GM12872 (cell line): ENCODE results near the gene DCTN5.

Source experiments
- CTCF ChIP-seq: IDR thresholded peaks from 3 replicates; pipeline ENCODE4 v1.5.1; 2011; ENCODE audit warnings: low read depth, mild to moderate bottlenecking, low read length, moderate library complexity; ENCODE audit not compliant: insufficient read depth

DCTN5 gene

GRCh38 chr16:23679274-23679985, 38.2 kb downstream of the DCTN5 start:
- TF ChIP-seq CTCF = no peak

- TF ChIP-seq CTCF = no peak
Observed at GRCh38 chr16:23679986-23680336, 38.7 kb downstream of the DCTN5 start.

- no peak for TF ChIP-seq CTCF
Observed at GRCh38 chr16:23682181-23682580, 40.9 kb downstream of the DCTN5 start.

GRCh38 chr16:23683487-23683886, 42.2 kb downstream of the DCTN5 start:
- no peak for TF ChIP-seq CTCF

- no peak for TF ChIP-seq CTCF
Observed at GRCh38 chr16:23687034-23687808, 46.0 kb downstream of the DCTN5 start.

- TF ChIP-seq CTCF = no peak
Observed at GRCh38 chr16:23689442-23690187, 48.3 kb downstream of the DCTN5 start.

GRCh38 chr16:23690771-23691482, 49.7 kb downstream of the DCTN5 start:
- TF ChIP-seq CTCF = no peak
